Neutrophil (primary cell): ENCODE results near the gene TAF7L.

Experiments used
- H3K27ac ChIP-seq: fragments of 200-600 bp; sonication (generic); 2 replicates; pipeline ENCODE4 v1.5.1; 2016; ENCODE audit warnings: mild to moderate bottlenecking, moderate library complexity
- H3K27me3 ChIP-seq: fragments of 200-600 bp; sonication (generic); 2 replicates; pipeline ENCODE4 v1.6.0; 2016; ENCODE audit warnings: mild to moderate bottlenecking
- H3K36me3 ChIP-seq: fragments of 200-600 bp; sonication (generic); 2 replicates; pipeline ENCODE4 v1.5.1; 2017
- H3K4me1 ChIP-seq, 2 experiments: fragments of 200-600 bp in 1 of 2; sonication (generic) in 1 of 2; 1 replicate in 1 of 2; 2 replicates in 1 of 2; pipeline versions ENCODE4 v1.5.1 to v1.6.1; 2013 to 2016; ENCODE audit warnings: low read depth in 1 of 2, low read length in 1 of 2, mild to moderate bottlenecking in 1 of 2, moderate library complexity in 1 of 2; ENCODE audit not compliant: control insufficient read depth in 1 of 2, insufficient read depth in 1 of 2
- H3K4me3 ChIP-seq, 2 experiments: fragments of 200-600 bp in 1 of 2; sonication (generic) in 1 of 2; 1 replicate in 1 of 2; 2 replicates in 1 of 2; pipeline ENCODE4 v1.5.1; 2013 to 2016; ENCODE audit warnings: low read depth in 1 of 2, low read length in 1 of 2, mild to moderate bottlenecking in 1 of 2, moderate library complexity in 1 of 2
- H3K9me3 ChIP-seq: fragments of 200-600 bp; sonication (generic); 2 replicates; pipeline ENCODE4 v1.5.1; 2016
- CTCF ChIP-seq: fragments of 200-600 bp; sonication (generic); IDR thresholded peaks from 2 replicates; pipeline ENCODE4 v1.5.1; 2016; ENCODE audit warnings: antibody characterized with exemption

Gene TAF7L

GRCh38 chrX:101258259-101258581 lies 32.9 kb downstream of the TAF7L start:
- Histone ChIP-seq H3K27me3 (no peaks in the 10 kb centered on the region), H3K36me3 (no peaks in the 10 kb centered on the region), H3K27ac (no peak overlapping the region), H3K9me3 (no peaks in the 10 kb centered on the region), H3K4me3 (no peak overlapping the region), H3K4me1 (no peaks in the 10 kb centered on the region)
- TF ChIP-seq CTCF = no peak

- Histone ChIP-seq H3K36me3 (no peaks in the 10 kb centered on the region), H3K9me3 (no peaks in the 10 kb centered on the region), H3K4me3 (no peak overlapping the region), H3K27ac (no peak overlapping the region), H3K27me3 (no peaks in the 10 kb centered on the region), H3K4me1 (no peaks in the 10 kb centered on the region)
- TF ChIP-seq CTCF = no peak
Measured at GRCh38 chrX:101257448-101258258, 33.5 kb downstream of the TAF7L start.

- H3K4me3 ChIP-seq = no peak overlapping the region
- H3K9me3 ChIP-seq = no peaks in the 10 kb centered on the region
- no peaks in the 10 kb centered on the region for H3K4me1 ChIP-seq
- H3K27ac ChIP-seq = no peak overlapping the region
- H3K36me3 ChIP-seq = no peaks in the 10 kb centered on the region
- TF ChIP-seq CTCF = no peak
- H3K27me3 ChIP-seq = no peaks in the 10 kb centered on the region
Measured at GRCh38 chrX:101252634-101253033, 38.5 kb downstream of the TAF7L start.

- H3K27ac ChIP-seq = no peak overlapping the region
- no peak for TF ChIP-seq CTCF
- H3K4me3 ChIP-seq = no peak overlapping the region
- H3K36me3 ChIP-seq = no peaks in the 10 kb centered on the region
- no peaks in the 10 kb centered on the region for H3K4me1 ChIP-seq
- no peaks in the 10 kb centered on the region for H3K9me3 ChIP-seq
- no peaks in the 10 kb centered on the region for H3K27me3 ChIP-seq
Measured at GRCh38 chrX:101241531-101241930, 49.6 kb downstream of the TAF7L start.

- no peak overlapping the region for H3K4me3 ChIP-seq
- TF ChIP-seq CTCF = no peak
- H3K27me3 ChIP-seq = no peaks in the 10 kb centered on the region
- H3K9me3 ChIP-seq = no peaks in the 10 kb centered on the region
- no peaks in the 10 kb centered on the region for H3K36me3 ChIP-seq
- no peak overlapping the region for H3K27ac ChIP-seq
- no peaks in the 10 kb centered on the region for H3K4me1 ChIP-seq
Measured at GRCh38 chrX:101237041-101237440, 54.1 kb downstream of the TAF7L start.
